ENCODE results near the gene MLLT10.

MLLT10 gene

GRCh38 chr10:21512573-21513404 is 21.2 kb upstream of the MLLT10 start:
- TF ChIP-seq CTCF (IDR thresholded peaks at IDR 0.05; ENCODE audit: low read depth, low read length) = no peak
- DNase-seq (ENCODE audit: low read depth in 2 of 2) = no peak
- no peak overlapping the region for H3K4me3 ChIP-seq (replicated peaks in 1 of 2; ENCODE audit: low read depth in 2 of 2, low read length in 2 of 2)

GRCh38 chr10:21513405-21513788 is 20.6 kb upstream of the MLLT10 start:
- DNase-seq (ENCODE audit: low read depth in 2 of 2) = no peak
- TF ChIP-seq CTCF (IDR thresholded peaks at IDR 0.05; ENCODE audit: low read depth, low read length) = no peak
- H3K4me3 ChIP-seq (replicated peaks in 1 of 2; ENCODE audit: low read depth in 2 of 2, low read length in 2 of 2) = no peak overlapping the region

GRCh38 chr10:21514129-21514817 is 19.8 kb upstream of the MLLT10 start:
- DNase-seq (ENCODE audit: low read depth in 2 of 2) = peak in 1 of 2 donors; percentile 32

GRCh38 chr10:21514818-21515351 is 19.1 kb upstream of the MLLT10 start:
- no peak overlapping the region for H3K4me3 ChIP-seq (replicated peaks in 1 of 2; ENCODE audit: low read depth in 2 of 2, low read length in 2 of 2)
- DNase-seq (ENCODE audit: low read depth in 2 of 2) = no peak
- no peak for TF ChIP-seq CTCF (IDR thresholded peaks at IDR 0.05; ENCODE audit: low read depth, low read length)

More at GRCh38 chr10:21514129-21514817, 19.8 kb upstream of the MLLT10 start:
- no peak overlapping the region for H3K4me3 ChIP-seq (replicated peaks in 1 of 2; ENCODE audit: low read depth in 2 of 2, low read length in 2 of 2)
- no peak for TF ChIP-seq CTCF (IDR thresholded peaks at IDR 0.05; ENCODE audit: low read depth, low read length)

GRCh38 chr10:21515361-21516241 is 18.4 kb upstream of the MLLT10 start:
- no peak for DNase-seq (ENCODE audit: low read depth in 2 of 2)
- peak overlapping the region; percentile 61 to 62 for H3K4me3 ChIP-seq (replicated peaks in 1 of 2; ENCODE audit: low read depth in 2 of 2, low read length in 2 of 2)

More at GRCh38 chr10:21515361-21516241, 18.4 kb upstream of the MLLT10 start:
- TF ChIP-seq CTCF (IDR thresholded peaks at IDR 0.05; ENCODE audit: low read depth, low read length) = no peak

All from cardiac fibroblast (primary cell).